A549 treated with ZK216348 at 1 μM for 4 hours (cell line): ENCODE data around the gene DNAJC7. TPM values are rescaled to one million over a fixed set of nuclear protein-coding genes. Genes with fewer than 3 reads are reported as not detected.

ENCODE experiments used
- total RNA-seq: library from RNA; stranded (reverse); fragments of 200-300 nt; extraction: Qiagen RNA extraction; gene quantifications from 5 replicates; pipeline ENCODE4 v1.2.3, GENCODE V29; 2022; ENCODE audit warnings: low read depth

The DNAJC7 gene, protein sequence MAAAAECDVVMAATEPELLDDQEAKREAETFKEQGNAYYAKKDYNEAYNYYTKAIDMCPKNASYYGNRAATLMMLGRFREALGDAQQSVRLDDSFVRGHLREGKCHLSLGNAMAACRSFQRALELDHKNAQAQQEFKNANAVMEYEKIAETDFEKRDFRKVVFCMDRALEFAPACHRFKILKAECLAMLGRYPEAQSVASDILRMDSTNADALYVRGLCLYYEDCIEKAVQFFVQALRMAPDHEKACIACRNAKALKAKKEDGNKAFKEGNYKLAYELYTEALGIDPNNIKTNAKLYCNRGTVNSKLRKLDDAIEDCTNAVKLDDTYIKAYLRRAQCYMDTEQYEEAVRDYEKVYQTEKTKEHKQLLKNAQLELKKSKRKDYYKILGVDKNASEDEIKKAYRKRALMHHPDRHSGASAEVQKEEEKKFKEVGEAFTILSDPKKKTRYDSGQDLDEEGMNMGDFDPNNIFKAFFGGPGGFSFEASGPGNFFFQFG
- 116 to 138 TPM (median 126 TPM) in 5 replicates for total RNA-seq

GRCh38 chr17:42016941-42017865, at the start of gene DNAJC7:
TSS of gene DNAJC7 (minus strand) at chr17:42017439. CDS start at chr17:42017416, 23 bp downstream.

DNA sequence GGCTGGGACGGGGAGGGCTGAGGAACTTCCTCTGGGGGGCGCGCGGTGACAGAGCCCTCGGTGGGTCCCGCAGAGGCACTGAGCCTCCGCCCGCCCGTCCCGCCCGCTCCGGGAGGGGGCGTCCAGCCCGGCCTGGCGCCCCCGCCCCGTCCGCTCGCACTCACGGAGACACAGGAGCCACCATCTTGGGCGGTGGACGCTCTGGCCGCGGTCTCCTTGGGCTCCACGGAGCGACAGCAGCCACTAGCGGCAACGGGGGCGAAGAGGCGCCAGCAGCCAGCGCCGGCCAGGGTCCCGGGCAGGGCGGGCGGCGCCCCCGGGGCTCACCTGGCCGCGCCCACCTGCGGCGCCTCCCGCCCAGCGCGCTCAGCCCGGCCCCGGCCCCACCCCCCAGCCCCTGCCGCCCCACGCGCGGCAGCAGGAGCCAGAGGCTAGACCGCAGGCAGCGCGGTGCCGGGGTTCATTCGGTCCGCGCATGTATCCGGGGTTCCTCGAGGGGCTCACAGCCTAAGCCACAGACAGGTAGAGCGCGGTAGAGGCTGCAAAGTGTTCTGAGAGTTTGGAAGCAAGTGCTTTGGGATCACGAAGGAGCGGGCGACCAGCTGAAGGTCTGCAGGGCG, 33.3 kb upstream of the DNAJC7 start, which contains the start of gene C17orf113:
C17orf113 (minus strand) TSS at position 209 of the 620 bp plus-strand sequence. CDS start 7,225 bp downstream, outside the sequence.

GRCh38 chr17:42019509-42020404, 2.5 kb upstream of the DNAJC7 start, which contains the start of gene NKIRAS2:
TSS of gene NKIRAS2 (plus strand) at chr17:42020090. CDS start at chr17:42021578, 1,488 bp downstream.

GRCh38 chr17:41966463-41967140, 50.6 kb downstream of the DNAJC7 start, which contains the start of gene CNP:
TSS of gene CNP (plus strand) at chr17:41966795. CDS start at chr17:41966885, 90 bp downstream.

DNA sequence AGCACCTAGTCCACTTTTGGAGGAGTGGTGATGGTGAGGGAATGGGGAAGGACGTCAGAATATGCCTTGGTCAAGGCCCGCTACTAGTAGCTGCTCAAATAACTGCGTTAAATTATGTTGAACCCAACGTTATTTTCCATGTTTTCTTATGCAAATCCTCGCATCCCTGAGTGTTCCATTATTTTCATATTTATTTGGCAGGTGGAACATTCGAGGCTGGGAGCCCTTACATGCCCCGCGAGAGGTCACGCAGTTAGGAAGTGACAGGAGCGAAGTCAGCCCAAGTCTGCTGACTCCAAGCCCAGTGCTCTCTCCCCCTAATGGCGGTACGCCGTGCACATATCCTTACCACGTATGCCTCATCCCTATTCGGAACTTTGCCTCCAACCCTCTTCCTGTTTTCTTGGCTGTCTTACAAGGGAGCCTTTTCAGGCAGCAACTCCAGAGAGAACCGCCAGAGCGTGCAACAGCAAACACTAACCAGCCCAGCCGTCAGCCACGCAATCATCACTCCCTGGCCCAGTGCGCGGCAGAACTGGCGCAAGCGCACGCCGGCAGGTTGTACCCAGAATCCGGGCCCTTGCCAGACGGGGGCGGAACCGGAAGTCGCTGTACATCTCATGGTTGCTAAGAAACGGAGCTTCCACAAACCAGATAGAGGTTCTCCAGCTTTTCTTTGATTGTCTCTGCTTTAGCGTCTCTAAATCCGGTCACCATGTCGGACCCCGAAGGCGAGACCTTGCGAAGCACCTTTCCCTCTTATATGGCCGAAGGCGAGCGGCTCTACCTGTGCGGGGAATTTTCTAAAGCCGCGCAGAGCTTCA, 87.0 kb downstream of the DNAJC7 start, which contains the start of gene ODAD4:
ODAD4 (plus strand) TSS at position 609 of the 824 bp plus-strand sequence; CDS start at position 716, 107 bp downstream.

Other genes with a start within 250 kb of the DNAJC7 start
- gene JUP, start 230.7 kb downstream of the DNAJC7 start, total RNA-seq = 60.0 to 143 TPM (median 119 TPM) in 5 replicates
- 23.0 to 39.6 TPM (median 35.6 TPM) in 5 replicates for gene P3H4, start 205.5 kb downstream of the DNAJC7 start, total RNA-seq
- gene FKBP10, start 204.4 kb downstream of the DNAJC7 start, total RNA-seq = 70.3 to 122 TPM (median 105 TPM) in 5 replicates
- 105 to 121 TPM (median 107 TPM) in 5 replicates for gene NT5C3B, start 181.2 kb downstream of the DNAJC7 start, total RNA-seq
- gene KLHL10, start 179.6 kb downstream of the DNAJC7 start, total RNA-seq = 0.07 to 0.19 TPM (median 0.14 TPM) in 3 of 5 replicates, not detected in the others
- 1.9 to 4.3 TPM (median 2.5 TPM) in 5 replicates for gene KLHL11, start 152.0 kb downstream of the DNAJC7 start, total RNA-seq
- gene ACLY, start 98.5 kb downstream of the DNAJC7 start, total RNA-seq = 248 to 316 TPM (median 287 TPM) in 5 replicates
- 1.2 to 2.0 TPM (median 1.5 TPM) in 5 replicates for gene ODAD4, start 86.8 kb downstream of the DNAJC7 start, total RNA-seq
- gene CNP, start 50.6 kb downstream of the DNAJC7 start, total RNA-seq = 53.6 to 76.8 TPM (median 69.5 TPM) in 5 replicates
- gene NKIRAS2, start 2.7 kb upstream of the DNAJC7 start, total RNA-seq = 40.2 to 49.3 TPM (median 45.6 TPM) in 5 replicates
- 0.40 to 1.2 TPM (median 0.76 TPM) in 5 replicates for gene C17orf113, start 33.2 kb upstream of the DNAJC7 start, total RNA-seq
- gene ZNF385C, start 81.0 kb upstream of the DNAJC7 start, total RNA-seq = 0.19 to 0.44 TPM (median 0.22 TPM) in 4 of 5 replicates, not detected in the other
- gene DHX58, start 95.3 kb upstream of the DNAJC7 start, total RNA-seq = 0.40 to 0.70 TPM (median 0.46 TPM) in 5 replicates
- 31.8 to 56.4 TPM (median 52.0 TPM) in 5 replicates for gene KAT2A, start 103.9 kb upstream of the DNAJC7 start, total RNA-seq
- not detected in 5 replicates for gene HSPB9, start 105.4 kb upstream of the DNAJC7 start, total RNA-seq
- 198 to 273 TPM (median 264 TPM) in 5 replicates for gene RAB5C, start 137.6 kb upstream of the DNAJC7 start, total RNA-seq
- 0.18 to 0.48 TPM (median 0.33 TPM) in 5 replicates for gene KCNH4, start 163.7 kb upstream of the DNAJC7 start, total RNA-seq
- 0.55 TPM in 1 of 5 replicates, not detected in the others for gene HCRT, start 168.0 kb upstream of the DNAJC7 start, total RNA-seq
- gene GHDC, start 177.1 kb upstream of the DNAJC7 start, total RNA-seq = 11.9 to 22.4 TPM (median 20.1 TPM) in 5 replicates